Retinal pigment epithelial cell (primary cell): ENCODE data around the gene AVPI1.

Source experiments
- DNase-seq: peaks from one replicate; pipeline ENCODE4 v3.0.0-alpha.2; 2010; ENCODE audit warnings: low read depth
- H3K4me3 ChIP-seq: 2 replicates; pipeline ENCODE4 v1.5.1; 2011; ENCODE audit warnings: mild to moderate bottlenecking, low read length, control low read depth, moderate library complexity
- CTCF ChIP-seq: conservative IDR thresholded peaks from 2 replicates; pipeline ENCODE4 v1.5.1; 2011; ENCODE audit warnings: low read depth, low read length, control low read depth, inconsistent platforms

The AVPI1 gene

GRCh38 chr10:97632949-97633884, 53.8 kb downstream of the AVPI1 start, which contains the start of gene MORN4:
Gene MORN4, minus strand, starts transcription at chr10:97633500. Its CDS starts 13,847 bp downstream, at chr10:97619653.
- H3K4me3 ChIP-seq: peak within 1 kb of the TSS; percentile 89
- no peak for TF ChIP-seq CTCF
- peak; percentile 53 for DNase-seq

- H3K4me3 ChIP-seq: no peak overlapping the region
- no peak for DNase-seq
- TF ChIP-seq CTCF: no peak
Measured at GRCh38 chr10:97631098-97631497, 55.9 kb downstream of the AVPI1 start.

GRCh38 chr10:97629289-97629688, 57.8 kb downstream of the AVPI1 start:
- TF ChIP-seq CTCF: no peak
- DNase-seq: no peak
- no peak overlapping the region for H3K4me3 ChIP-seq

- TF ChIP-seq CTCF: no peak
- no peak overlapping the region for H3K4me3 ChIP-seq
- no peak for DNase-seq
Measured at GRCh38 chr10:97628228-97628627, 58.8 kb downstream of the AVPI1 start.

GRCh38 chr10:97627731-97628130, 59.3 kb downstream of the AVPI1 start:
- H3K4me3 ChIP-seq: no peak overlapping the region
- DNase-seq: no peak
- TF ChIP-seq CTCF: no peak
